ENCODE measurements around the gene LPIN1. TPM values are rescaled to one million over a fixed set of nuclear protein-coding genes. Genes with fewer than 3 reads are reported as not detected.
"Not testable (repeated sequence)": the region's sequence is repeated elsewhere in the genome, so short reads cannot be mapped to it uniquely, and the experiment has no call there.

The LPIN1 gene
- polyA plus RNA-seq, 1 donor: 30.8 TPM

DNA sequence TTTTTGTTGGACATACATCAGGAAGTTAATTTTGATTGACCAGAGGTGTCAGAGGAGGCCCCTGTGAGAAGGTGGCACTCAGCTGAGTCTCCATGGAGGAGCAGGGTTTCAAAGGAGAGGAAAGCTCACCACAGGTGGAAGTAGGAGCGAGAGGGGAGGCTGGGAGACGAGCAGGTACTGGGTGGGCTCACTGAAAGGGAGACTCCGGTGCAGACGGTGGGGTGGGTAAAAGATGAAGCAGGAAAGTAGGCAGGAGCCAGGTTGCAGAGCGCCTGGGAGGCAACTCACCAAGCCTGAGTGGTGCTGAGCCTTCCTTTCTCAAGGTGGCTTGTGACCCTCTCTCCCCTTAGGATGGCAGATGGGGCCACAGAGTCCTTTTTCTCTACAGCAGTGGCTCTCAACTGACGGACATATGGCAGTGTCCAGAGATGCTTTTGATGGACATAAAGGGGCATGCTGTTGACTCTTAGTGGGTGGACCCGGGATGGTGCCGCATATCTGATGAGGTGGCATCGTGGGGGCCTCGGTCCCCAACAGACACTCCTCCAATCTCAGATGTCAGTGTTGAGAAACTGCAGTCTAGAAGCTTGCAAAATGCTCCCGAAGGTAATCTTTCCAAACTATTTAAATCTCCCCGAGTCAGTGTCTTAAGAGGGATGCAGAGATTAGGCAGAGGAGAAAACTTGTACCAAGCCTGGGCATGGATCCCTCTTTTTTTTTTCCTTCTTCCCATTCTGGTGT, 64.0 kb downstream of the LPIN1 start:
- no peak for DNase-seq

GRCh38 chr2:11811036-11811654, 64.7 kb downstream of the LPIN1 start:
- no peak for DNase-seq

DNA sequence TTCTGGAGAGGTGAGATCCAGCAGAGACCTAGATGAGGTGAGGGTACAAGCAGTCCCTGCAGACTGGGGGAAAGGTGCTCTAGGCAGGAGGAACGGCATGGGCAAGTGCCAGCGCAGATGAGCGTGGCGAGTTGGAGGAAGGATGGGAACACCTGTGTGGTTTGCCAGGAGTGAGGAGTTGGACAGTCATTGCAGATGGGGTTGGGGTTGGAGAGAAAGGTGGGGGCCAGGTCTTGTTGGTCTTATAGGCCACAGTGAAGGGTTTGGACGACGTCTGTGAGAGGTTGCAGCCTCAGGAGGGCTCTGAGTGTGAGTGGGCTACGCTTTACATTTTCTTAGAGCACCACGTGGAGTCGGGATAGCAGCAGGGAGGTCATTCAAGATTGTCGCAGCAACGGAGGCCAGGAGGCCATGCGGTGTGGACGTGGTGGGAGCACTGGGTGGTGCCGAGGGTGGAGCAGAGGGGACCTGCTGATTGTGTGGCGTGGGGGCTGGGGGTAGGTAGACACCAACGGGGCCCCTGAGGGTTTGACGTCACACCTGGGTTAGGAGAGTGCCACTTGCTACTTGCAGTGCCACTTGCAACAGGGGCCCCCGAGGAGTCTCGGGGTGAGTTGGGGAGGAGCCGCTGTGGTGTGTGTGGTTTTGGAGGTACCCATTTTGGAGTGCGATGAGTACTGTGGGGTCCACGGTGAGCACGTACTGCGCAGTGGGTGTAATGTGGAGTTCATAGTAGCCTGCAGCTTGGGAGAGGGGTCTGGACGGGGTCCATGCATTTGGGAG, 66.2 kb downstream of the LPIN1 start:
- no peak for DNase-seq

- DNase-seq: not testable (repeated sequence)
Observed at GRCh38 chr2:11813345-11813744, 66.9 kb downstream of the LPIN1 start.

DNA sequence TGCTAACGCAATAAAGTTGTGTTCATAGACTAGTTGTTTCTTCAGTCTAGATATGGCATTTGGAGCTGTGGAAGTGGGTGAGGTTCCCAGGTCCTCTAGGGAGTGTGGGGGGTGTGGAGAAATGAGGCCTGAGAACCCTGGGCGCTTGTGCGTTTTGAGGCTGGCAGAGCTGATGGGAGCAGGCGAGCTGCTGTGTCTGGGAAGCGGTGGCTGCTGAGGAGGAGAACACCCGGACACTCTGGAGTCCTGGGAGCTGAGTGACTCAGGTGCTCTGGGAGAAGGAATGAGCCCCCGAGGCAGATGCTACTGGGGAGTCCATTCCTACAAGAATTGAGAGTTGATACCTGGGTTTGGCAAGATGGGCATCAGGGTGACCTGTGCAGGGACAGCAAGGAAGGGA, 67.5 kb downstream of the LPIN1 start:
- DNase-seq: no peak

DNA sequence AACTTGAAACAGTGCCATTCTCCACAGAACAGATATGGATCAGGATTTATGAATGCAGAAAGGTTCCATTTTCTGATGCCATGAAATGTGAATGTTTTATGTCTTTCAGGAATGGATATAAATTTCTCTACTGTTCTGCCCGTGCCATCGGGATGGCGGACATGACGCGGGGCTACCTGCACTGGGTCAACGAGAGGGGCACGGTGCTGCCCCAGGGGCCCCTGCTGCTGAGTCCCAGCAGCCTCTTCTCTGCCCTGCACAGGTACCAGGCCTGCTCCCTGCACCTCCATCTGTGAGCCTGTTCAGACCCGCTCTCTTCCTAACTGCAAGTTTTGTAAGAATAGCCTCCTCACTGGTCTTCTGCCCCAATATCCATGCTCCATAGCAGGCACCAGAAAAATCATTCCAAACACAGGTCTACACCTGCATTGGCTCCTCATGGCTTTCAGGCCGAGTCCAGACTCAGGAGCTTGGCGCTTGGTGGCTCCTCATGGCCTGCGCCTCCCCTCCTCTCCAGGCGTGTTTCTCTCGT, 68.6 kb downstream of the LPIN1 start:
- DNase-seq: no peak

DNA sequence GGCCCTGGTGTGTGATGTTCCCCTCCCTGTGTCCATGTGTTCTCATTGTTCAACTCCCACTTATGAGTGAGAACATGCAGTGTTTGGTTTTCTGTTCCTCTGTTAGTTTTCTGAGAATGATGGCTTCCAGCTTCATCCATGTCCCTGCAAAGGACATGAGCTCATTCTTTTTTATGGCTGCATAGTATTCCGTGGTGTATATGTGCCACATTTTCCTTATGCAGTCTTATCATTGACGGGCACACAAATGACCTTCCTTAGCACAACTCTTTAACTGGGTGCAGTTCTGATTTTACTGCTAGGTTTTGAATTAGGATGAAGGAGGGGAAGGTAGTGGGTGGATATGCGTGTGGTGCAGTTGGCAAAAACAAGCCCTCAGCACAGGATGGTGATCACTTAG, 70.5 kb downstream of the LPIN1 start:
- not testable (repeated sequence) for DNase-seq

DNA sequence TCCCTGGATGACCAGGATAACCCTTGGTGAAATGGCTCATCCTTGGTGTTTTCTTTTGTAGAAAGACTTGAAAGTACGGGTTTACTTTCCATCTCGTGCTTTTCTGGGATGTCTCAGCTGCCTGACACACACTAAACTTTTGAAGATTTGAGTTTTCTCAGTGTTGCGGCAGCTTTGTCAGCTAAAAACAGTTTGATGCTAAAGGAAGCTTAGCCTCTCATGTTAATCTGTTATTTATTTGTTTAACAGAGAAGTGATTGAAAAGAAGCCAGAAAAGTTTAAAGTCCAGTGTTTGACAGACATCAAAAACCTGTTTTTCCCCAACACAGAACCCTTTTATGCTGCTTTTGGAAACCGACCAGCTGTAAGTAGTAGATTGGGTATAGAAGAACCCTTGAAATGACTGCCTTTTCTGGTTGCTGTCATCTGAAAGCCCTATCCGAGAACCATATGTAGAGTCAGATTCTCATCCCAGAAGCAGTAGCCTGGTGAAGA, 72.8 kb downstream of the LPIN1 start:
- DNase-seq: no peak

- no peak for DNase-seq
Observed at GRCh38 chr2:11820650-11821049, 74.2 kb downstream of the LPIN1 start.

GRCh38 chr2:11821705-11822104, 75.3 kb downstream of the LPIN1 start:
- DNase-seq: no peak

DNA sequence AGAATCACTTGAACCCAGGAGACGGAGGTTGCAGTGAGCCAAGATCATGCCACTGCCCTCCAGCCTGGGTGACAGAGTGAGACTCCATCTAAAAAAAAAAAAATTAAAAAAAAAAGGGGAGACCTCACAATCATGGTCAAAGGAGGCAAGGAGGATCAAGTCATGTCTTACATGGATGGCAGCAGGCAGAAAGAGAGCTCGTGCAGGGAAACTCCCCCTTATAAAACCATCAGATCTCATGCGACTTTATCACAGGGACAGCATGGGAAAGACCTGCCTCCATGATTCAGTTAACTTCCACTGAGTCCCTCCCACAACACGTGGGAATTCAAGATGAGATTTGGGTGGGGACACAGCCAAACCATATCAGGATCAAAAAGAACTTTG, 75.9 kb downstream of the LPIN1 start:
- DNase-seq: not testable (repeated sequence)

- DNase-seq: peak; percentile 29
Observed at GRCh38 chr2:11822746-11823451, 76.5 kb downstream of the LPIN1 start.

DNA sequence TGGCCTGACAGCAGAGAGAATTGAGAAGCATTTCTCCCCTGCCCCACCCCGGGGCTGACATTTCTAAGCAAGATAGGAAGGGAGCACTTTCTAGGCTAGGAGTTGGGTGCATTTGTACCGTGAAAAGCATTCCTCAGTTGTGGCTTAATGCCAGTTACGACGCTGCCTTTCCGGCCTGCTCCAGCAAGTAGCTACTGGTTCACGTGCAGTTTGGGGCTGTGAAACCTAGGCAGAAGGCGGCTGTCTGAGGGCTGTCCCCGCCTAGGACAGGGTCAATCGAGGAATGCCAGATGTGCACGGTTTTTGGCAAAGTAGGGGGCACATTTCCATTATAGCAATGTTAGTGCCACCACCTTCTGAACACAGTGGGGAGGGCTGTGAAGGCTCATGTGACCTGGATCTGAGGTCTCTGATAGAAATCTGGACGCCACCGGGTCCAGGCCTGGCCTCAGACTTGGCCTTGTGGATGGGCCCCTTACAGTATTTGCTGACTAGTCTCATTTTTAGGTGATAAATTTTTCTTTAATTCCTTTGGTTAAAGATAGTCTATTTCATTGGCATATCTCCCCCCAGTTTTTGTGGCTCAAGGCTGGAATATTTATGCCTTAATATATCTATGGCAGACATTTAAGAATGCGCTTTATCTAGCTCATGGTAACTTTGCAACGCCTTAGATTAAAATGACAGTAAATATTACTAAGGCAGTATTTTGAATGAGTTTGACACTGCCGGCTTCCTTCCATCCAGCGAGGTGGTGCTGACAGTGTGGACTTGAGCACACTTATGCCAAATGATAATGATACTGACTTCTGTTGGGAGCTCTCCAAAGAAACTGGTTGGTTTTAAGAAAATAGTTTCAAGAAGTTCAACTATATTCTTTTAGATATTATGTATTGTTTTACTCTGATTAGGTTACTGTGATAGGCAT, 78.7 kb downstream of the LPIN1 start:
- DNase-seq: no peak

- no peak for DNase-seq
Observed at GRCh38 chr2:11827547-11827946, 81.1 kb downstream of the LPIN1 start.

DNA sequence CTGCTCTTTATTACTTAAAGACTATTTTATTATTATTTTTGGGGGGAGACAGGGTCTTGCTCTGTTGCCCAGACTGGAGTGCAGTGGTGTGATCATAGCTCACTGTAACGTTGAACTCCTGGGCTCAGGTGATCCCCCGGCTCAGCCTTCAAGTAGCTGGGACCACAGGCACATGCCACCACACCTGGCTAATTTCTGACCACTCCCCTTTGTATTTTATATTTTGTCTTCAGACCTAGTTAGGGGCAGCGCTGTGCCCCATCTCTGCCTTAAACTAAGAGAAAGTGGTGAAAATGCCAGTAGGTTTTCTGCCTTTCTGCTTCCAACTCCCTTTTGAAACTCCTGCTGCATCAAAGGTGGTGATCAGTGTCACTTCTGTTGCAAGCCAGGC, 82.5 kb downstream of the LPIN1 start:
- DNase-seq: no peak

DNA sequence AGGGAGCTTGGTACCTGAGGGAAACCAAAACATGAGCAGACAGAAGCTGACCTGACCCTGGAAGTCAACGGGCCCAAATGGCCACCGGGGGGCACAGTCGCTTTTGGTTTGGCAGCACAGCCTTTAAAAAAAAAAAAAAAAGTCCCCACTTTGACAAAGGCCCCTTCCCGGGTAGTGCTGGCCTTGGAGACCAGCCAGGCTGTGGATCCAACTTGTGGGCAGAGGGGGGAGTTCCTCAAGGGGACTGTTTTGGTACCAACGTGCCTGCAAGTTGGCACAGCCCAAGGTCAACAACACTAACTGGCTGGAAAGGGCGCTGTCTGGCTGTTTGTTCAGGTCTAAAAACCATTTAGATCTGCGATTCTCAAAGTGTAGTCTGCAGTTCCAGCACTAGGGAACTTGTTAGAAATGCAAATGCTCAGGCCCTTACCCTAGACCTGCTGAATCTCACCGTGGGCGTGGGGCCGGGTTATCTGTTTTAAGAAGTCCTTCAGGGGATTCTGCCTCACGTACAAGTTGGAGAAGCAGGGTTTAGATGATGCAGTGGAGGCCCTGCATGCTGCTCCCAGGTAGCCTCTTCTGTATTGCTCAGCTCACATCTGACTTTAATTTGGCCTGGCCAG, 83.0 kb downstream of the LPIN1 start:
- DNase-seq: peak; percentile 61

- DNase-seq: peak; percentile 88
Observed at GRCh38 chr2:11829947-11830707, 83.7 kb downstream of the LPIN1 start.

DNA sequence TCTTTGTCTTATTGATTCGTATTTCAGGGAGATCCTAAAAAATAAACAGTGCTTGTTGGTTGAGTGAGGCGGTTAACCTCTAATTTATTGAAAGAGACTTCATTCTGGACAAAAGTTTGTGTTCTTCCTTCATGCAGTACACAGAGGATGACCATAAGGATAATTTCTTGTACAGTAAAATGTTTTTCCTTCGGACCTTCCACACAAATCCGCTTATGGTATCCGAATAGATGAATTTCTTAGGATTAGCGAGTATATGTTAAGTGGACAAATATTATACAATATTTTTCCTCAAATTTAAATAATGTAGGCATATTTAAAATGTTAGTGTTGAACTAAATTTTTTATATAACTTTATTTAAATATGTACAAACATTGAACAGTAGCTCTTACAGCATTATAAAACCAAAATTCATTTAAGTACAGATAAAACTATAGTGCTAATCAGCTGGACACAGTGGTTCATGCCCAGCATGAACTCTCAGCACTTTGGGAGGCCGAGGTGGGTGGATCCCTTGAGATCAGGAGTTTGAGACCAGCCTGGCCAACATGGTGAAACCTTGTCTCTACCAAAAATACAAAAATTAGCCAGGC, 84.4 kb downstream of the LPIN1 start:
- DNase-seq: no peak

- no peak for DNase-seq
Observed at GRCh38 chr2:11831415-11831814, 85.0 kb downstream of the LPIN1 start.

Data from left kidney (tissue), 2 donors.